SU-DHL-6 (cell line): ENCODE measurements around the gene SEM1.

ENCODE experiments used
- EZH2phosphoT487 ChIP-seq: fragments of 200-600 bp; sonication (generic), shearing (Covaris generic); conservative IDR thresholded peaks from 2 replicates; pipeline ENCODE4 v1.6.1; 2018; ENCODE audit warnings: mild to moderate bottlenecking, antibody characterized with exemption, low read length, moderate library complexity, mixed read lengths
- TF ChIP-seq, protein P1 (sequence below): fragments of 200-600 bp; sonication (generic); IDR thresholded peaks from one replicate; pipeline ENCODE4 v1.5.1; 2017; ENCODE audit warnings: antibody characterized with exemption, mild to moderate bottlenecking, low read length, moderate library complexity; ENCODE audit not compliant: insufficient read depth, poor library complexity, severe bottlenecking

DNA sequence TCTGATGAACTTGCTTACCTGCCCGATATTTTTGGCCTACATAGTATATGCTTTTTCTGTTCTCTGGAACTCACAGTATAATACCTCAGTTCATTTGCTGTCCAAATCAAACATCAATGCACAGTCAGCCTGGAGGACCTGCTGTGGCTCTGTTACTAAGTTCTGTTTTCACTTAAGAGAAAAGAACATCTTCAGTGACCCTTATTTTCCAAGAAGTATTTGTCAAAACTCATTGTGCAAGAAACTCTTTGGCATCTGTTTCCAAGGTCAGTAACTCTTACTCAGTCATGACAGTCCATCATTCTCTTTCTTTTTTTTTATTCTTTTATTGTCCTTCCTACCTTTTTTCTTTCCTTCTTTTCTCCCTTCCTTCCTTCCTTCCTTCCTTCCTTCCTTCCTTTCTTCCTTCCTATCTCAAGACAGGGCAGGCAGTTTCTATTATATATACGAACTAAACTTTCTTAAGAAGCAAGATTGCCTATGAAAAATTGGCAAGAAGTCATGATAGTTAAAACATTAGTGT is 37.8 kb upstream of the SEM1 start:
- TF ChIP-seq, protein P1, sequence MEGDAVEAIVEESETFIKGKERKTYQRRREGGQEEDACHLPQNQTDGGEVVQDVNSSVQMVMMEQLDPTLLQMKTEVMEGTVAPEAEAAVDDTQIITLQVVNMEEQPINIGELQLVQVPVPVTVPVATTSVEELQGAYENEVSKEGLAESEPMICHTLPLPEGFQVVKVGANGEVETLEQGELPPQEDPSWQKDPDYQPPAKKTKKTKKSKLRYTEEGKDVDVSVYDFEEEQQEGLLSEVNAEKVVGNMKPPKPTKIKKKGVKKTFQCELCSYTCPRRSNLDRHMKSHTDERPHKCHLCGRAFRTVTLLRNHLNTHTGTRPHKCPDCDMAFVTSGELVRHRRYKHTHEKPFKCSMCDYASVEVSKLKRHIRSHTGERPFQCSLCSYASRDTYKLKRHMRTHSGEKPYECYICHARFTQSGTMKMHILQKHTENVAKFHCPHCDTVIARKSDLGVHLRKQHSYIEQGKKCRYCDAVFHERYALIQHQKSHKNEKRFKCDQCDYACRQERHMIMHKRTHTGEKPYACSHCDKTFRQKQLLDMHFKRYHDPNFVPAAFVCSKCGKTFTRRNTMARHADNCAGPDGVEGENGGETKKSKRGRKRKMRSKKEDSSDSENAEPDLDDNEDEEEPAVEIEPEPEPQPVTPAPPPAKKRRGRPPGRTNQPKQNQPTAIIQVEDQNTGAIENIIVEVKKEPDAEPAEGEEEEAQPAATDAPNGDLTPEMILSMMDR = no peak
- TF ChIP-seq EZH2phosphoT487 = no peak
